AG10803 (cell line): ENCODE measurements around the gene WDR54.
"Not testable (repeated sequence)": the region's sequence is repeated elsewhere in the genome, so short reads cannot be mapped to it uniquely, and the experiment has no call there.

ENCODE experiments used
- DNase-seq: peaks from one replicate; pipeline ENCODE4 v3.0.0; 2010; ENCODE audit warnings: low read depth
- H3K4me3 ChIP-seq: 2 replicates; pipeline ENCODE4 v1.5.1; 2011; ENCODE audit warnings: mild to moderate bottlenecking, low read length, control low read depth
- TF ChIP-seq, protein P1 (sequence below): conservative IDR thresholded peaks from 2 replicates; pipeline ENCODE4 v1.5.1; 2011; ENCODE audit warnings: mild to moderate bottlenecking, low read length, control low read depth, inconsistent platforms

WDR54 gene

DNA sequence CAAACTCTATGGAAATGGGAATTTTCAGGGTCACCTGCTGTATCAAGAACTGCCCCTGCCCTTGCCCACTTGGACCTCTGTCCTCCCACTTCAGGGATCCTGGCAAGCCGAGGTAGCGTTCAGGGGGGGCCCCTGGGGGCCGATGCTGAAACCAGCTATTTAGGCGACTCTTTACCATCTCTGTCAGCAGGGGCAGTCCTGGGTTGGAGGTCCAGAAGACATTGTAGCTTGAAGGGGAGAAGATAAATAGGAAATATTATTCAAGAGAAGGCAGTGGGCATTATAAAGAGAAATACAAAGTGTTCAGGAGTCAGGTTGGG, 41.2 kb downstream of the WDR54 start:
- DNase-seq = no peak
- TF ChIP-seq, protein P1, sequence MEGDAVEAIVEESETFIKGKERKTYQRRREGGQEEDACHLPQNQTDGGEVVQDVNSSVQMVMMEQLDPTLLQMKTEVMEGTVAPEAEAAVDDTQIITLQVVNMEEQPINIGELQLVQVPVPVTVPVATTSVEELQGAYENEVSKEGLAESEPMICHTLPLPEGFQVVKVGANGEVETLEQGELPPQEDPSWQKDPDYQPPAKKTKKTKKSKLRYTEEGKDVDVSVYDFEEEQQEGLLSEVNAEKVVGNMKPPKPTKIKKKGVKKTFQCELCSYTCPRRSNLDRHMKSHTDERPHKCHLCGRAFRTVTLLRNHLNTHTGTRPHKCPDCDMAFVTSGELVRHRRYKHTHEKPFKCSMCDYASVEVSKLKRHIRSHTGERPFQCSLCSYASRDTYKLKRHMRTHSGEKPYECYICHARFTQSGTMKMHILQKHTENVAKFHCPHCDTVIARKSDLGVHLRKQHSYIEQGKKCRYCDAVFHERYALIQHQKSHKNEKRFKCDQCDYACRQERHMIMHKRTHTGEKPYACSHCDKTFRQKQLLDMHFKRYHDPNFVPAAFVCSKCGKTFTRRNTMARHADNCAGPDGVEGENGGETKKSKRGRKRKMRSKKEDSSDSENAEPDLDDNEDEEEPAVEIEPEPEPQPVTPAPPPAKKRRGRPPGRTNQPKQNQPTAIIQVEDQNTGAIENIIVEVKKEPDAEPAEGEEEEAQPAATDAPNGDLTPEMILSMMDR = no peak
- H3K4me3 ChIP-seq = no peak overlapping the region

DNA sequence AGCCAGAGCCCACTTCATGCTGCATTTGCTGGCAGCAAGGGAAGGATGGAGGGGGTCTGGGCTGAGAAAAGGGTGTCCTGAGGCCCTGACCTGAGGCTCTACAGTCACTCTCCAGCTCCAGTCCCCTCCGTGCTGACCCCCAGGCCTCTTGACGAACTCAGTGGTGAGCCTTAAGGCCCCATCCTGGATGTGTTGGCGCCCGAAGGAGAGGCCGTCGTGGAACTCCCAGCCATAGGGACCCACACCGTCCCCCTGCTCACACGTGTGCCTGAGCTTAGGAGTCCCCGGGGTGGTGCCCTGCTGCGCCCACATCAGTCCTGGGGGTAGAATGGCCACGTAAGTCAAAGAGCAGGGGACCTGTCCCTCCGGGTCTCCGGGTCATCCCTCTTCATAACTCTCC, 42.9 kb downstream of the WDR54 start:
- TF ChIP-seq, protein P1 = no peak
- H3K4me3 ChIP-seq = peak overlapping the region; percentile 82
- no peak for DNase-seq

DNA sequence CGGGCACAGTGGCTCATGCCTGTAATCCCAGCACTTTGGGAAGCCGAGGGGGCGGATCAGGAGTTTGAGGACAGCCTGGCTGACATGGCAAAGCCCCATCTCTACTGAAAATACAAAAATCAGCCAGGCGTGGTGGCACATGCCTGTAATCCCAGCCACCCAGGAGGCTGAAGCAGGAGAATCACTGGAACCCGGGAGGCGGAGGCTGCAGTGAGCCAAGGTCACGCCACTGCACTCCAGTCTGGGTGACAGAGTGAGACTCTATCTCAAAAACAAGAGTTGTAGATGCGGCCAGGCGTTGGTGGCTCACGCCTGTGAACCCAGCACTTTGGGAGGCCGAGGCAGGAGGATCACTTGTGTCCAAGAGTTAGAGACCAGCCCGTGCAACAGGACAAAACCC, 49.2 kb downstream of the WDR54 start:
- DNase-seq, H3K4me3 ChIP-seq: not testable (repeated sequence)

DNA sequence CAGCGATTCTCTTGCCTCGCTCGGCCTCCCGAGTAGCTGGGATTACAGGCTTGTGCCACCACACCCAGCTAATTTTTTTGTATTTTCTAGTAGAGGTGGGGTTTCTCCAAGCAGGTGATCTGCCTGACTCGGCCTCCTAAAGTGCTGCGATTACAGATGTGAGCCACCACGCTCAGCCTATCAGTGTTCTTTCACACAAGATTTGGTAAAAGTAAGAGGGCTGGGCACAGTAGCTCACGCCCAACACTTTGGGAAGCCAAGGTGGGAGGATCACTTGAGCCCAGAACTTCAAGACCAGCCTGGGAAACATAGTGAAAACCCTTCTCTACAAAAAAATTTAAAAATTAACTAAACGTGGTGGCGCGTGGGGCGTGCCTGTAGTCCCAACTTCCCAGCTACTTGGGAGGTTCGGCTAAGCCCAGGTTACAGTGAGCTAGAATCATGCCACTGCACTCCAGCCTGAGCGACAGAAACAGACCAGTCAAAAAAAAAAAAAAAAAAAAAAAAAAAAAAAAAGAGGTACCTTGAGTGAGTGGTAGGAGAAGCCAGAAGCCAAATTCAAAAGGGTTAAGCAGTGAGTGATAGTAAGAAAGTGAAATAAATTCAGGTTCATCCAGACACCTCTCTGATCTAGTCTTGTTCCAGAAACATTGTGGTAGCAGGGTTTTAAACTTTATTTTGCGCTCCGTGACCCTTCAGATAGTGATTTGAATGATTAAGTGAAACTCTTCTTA, 50.0 kb downstream of the WDR54 start:
- DNase-seq = no peak
- TF ChIP-seq, protein P1 = no peak
- H3K4me3 ChIP-seq = peak overlapping the region; percentile 95

DNA sequence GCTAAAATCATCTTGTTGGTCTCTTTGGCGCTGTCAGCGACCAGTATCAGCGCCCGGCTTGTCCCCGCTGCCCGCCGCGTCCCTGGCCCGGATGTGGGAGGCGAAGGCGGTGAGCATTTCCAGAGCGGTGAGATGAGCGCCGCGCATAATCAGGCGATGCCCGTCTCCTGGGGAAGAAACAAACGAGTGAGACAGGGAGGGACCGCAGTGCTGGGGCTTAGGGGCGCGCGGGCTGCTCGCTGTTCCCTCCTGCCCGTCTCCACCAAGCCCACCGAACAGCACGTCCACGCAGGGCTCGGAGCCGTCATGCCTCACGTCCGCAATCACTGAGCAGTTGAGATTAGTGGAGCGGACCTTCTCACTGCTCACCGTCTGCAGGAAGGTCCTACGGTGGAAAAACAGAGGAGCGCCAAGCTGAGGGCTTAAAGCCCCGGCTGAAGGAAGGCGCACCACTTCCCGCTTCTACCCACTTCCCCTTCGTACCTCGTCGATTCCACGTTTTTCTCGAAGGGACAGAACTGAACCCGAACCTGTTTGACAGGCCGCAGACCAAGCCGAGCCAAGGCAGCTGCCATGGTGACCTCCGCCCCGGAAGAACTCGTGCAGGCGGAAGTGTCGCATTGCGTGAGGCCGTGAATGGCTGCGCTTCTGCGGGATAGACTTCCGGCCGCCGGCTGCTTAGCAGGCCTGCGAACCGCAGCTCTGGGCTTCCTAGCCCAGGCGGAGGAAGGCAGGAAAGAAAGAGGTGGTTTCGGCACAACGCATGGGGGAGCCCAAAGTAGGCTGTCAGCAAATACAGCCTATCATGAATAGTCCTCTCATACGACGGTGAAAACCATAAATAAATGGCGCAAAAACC, 50.8 kb downstream of the WDR54 start, which contains the start of gene MRPL53:
Gene MRPL53, minus strand, starts transcription at position 595 of the 859 bp plus-strand sequence. Its CDS starts 20 bp downstream, at position 575.
- TF ChIP-seq, protein P1 = no peak
- peak within 1 kb of the TSS; percentile 95 for H3K4me3 ChIP-seq
- peak; percentile 93 for DNase-seq

DNA sequence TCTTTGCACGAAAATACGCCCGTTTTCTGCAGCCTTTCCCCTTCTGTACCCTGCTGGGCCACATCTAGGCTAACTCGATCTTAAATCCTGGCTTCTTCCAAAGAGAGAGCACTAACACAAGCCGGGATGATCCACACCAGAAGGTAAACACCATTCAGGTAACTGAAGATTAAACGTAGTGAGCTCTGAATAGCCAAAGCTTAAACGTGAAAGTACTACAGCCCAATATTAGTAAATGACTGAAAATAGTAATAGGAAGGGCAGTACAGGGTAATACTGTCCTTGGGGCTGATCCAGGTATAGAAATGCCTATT, 51.4 kb downstream of the WDR54 start:
- TF ChIP-seq, protein P1 = no peak
- peak overlapping the region; percentile 95 for H3K4me3 ChIP-seq
- DNase-seq = no peak

DNA sequence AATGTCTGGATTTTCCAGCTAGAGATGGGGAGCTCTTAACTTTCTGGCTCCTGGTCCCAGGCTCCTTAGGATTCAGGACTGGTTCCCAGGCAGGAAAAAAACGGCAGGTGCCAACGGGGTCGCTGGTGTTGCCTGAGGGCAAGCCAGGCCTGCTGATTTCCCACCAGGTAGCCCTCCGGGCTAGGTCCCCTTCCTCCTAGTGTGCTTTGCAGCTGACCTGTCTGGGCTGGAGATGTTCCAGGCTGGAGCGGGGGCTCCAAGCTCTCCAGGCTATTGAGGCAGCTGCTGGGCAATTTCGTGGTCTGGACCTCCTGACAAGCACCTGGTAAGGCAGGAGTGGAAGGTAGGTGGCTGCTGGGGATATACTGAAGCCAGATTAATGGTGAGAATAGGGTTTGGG, 53.0 kb downstream of the WDR54 start:
- no peak for DNase-seq
- no peak overlapping the region for H3K4me3 ChIP-seq
- TF ChIP-seq, protein P1 = no peak
